ENCODE measurements around the gene PRPH2.

Gene PRPH2

DNA sequence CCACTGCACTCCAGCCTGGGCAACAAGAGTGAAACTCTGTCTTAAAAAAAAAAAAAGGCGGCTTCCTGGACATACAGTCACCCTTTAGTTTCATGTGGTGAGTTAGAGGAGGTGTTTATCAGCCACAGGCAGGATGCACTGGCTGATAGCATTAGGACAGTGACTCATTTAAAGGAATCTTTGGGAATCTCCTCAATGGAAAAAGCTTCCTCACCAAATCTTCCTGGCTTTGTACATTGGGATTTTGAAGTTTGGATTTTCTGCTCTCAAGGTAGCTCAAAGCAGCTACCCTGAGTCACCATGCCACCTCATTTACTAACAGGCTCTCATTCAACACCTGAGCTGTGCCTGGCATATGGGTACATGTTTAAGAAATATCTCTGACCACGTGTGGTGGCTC lies 20.2 kb downstream of the PRPH2 start:
- no peak overlapping the region for H2AFZ ChIP-seq (ENCODE audit: low read length)
- H3K9me3 ChIP-seq (ENCODE audit: insufficient read depth, low read depth, low read length), result no peaks in the 10 kb centered on the region
- no peak overlapping the region for H3K4me3 ChIP-seq (ENCODE audit: low read length, poor library complexity, severe bottlenecking)
- no peaks in the 10 kb centered on the region for H3K9me2 ChIP-seq (replicated peaks; ENCODE audit: low read depth, low read length)
- TF ChIP-seq CTCF (conservative IDR thresholded peaks at IDR 0.05; ENCODE audit: low read length), result no peak
- no peak for TF ChIP-seq EZH2phosphoT487 (IDR thresholded peaks at IDR 0.05; ENCODE audit: borderline replicate concordance)
- H3K9ac ChIP-seq (ENCODE audit: low read depth, low read length, poor library complexity, severe bottlenecking), result no peak overlapping the region
- no peaks in the 10 kb centered on the region for H4K20me1 ChIP-seq (ENCODE audit: insufficient read depth, low read length, poor library complexity, severe bottlenecking)
- H3K27me3 ChIP-seq (ENCODE audit: insufficient read depth, low read length, poor library complexity, severe bottlenecking), result no peaks in the 10 kb centered on the region
- no peaks in the 10 kb centered on the region for H3K79me2 ChIP-seq (ENCODE audit: insufficient read depth, low read length)
- H3K4me2 ChIP-seq (ENCODE audit: low read depth, low read length, poor library complexity, severe bottlenecking), result no peak overlapping the region
- no peaks in the 10 kb centered on the region for H3K36me3 ChIP-seq (ENCODE audit: insufficient read depth, low read length)
- H3F3A ChIP-seq (ENCODE audit: low read depth), result no peaks in the 10 kb centered on the region
- no peaks in the 10 kb centered on the region for H3K4me1 ChIP-seq (ENCODE audit: insufficient read depth, low read length, poor library complexity, severe bottlenecking)

DNA sequence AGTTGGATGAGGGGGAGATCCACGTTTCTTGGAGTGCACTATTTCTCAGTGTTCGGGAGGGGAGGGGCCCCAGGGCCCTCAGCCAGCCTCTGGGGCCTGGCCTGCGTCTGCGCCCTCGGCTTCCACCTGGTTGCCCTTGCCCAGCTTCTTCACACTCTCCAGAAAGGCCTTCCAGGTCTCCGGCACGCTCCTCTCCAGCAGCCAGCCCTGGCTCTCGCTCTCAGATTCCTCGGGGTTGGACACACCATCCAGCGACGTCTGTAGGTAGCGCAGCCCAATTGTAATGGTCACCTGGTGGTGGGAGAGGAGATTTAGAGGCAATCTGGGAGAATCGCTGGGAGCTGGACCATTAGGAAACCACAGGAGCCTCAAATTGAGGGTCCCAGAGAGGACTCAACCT lies 24.2 kb downstream of the PRPH2 start:
- no peak overlapping the region for H3K4me3 ChIP-seq (ENCODE audit: low read length, poor library complexity, severe bottlenecking)
- no peak overlapping the region for H3K4me2 ChIP-seq (ENCODE audit: low read depth, low read length, poor library complexity, severe bottlenecking)
- no peaks in the 10 kb centered on the region for H3K36me3 ChIP-seq (ENCODE audit: insufficient read depth, low read length)
- no peak overlapping the region for H2AFZ ChIP-seq (ENCODE audit: low read length)
- TF ChIP-seq EZH2phosphoT487 (IDR thresholded peaks at IDR 0.05; ENCODE audit: borderline replicate concordance) (no peak), CTCF (conservative IDR thresholded peaks at IDR 0.05; ENCODE audit: low read length) (no peak)
- no peaks in the 10 kb centered on the region for H3K79me2 ChIP-seq (ENCODE audit: insufficient read depth, low read length)
- no peak overlapping the region for H3K9ac ChIP-seq (ENCODE audit: low read depth, low read length, poor library complexity, severe bottlenecking)
- H3K9me3 ChIP-seq (ENCODE audit: insufficient read depth, low read depth, low read length), result no peaks in the 10 kb centered on the region
- no peaks in the 10 kb centered on the region for H3K9me2 ChIP-seq (replicated peaks; ENCODE audit: low read depth, low read length)
- H4K20me1 ChIP-seq (ENCODE audit: insufficient read depth, low read length, poor library complexity, severe bottlenecking), result no peaks in the 10 kb centered on the region
- H3K27me3 ChIP-seq (ENCODE audit: insufficient read depth, low read length, poor library complexity, severe bottlenecking), result no peaks in the 10 kb centered on the region
- H3F3A ChIP-seq (ENCODE audit: low read depth), result no peaks in the 10 kb centered on the region
- peaks cover 14% of the 10 kb centered on the region for H3K4me1 ChIP-seq (ENCODE audit: insufficient read depth, low read length, poor library complexity, severe bottlenecking)

DNA sequence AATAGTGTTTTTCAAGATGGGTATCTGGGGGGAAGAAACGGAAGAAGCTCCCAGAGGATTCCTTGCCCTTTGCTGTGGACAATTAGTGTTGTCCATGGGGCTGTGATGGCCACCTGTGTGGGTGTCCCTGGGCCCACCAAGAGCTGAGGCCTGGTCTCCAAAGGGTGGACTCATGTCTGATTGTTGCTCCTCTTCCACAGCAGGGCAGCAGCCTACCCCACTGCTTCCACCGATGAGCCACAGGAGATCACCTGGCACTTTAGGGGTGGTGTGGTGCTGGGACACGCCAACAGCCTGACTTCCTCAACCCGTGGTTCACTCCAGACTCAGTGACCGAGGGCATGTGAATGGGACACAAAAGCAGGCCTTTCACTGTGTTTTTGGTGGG lies 25.1 kb downstream of the PRPH2 start:
- Histone ChIP-seq H3K79me2 (ENCODE audit: insufficient read depth, low read length) (no peaks in the 10 kb centered on the region), H3K9me3 (ENCODE audit: insufficient read depth, low read depth, low read length) (no peaks in the 10 kb centered on the region), H3K4me3 (ENCODE audit: low read length, poor library complexity, severe bottlenecking) (no peak overlapping the region), H3K9me2 (replicated peaks; ENCODE audit: low read depth, low read length) (no peaks in the 10 kb centered on the region), H4K20me1 (ENCODE audit: insufficient read depth, low read length, poor library complexity, severe bottlenecking) (no peaks in the 10 kb centered on the region), H2AFZ (ENCODE audit: low read length) (no peak overlapping the region), H3K36me3 (ENCODE audit: insufficient read depth, low read length) (peaks cover 4% of the 10 kb centered on the region; the same call in 1 of the 2 replicates), H3K4me2 (ENCODE audit: low read depth, low read length, poor library complexity, severe bottlenecking) (no peak overlapping the region), H3K9ac (ENCODE audit: low read depth, low read length, poor library complexity, severe bottlenecking) (no peak overlapping the region), H3K4me1 (ENCODE audit: insufficient read depth, low read length, poor library complexity, severe bottlenecking) (peaks cover 16% of the 10 kb centered on the region), H3K27me3 (ENCODE audit: insufficient read depth, low read length, poor library complexity, severe bottlenecking) (no peaks in the 10 kb centered on the region), H3F3A (ENCODE audit: low read depth) (no peaks in the 10 kb centered on the region)
- TF ChIP-seq CTCF (conservative IDR thresholded peaks at IDR 0.05; ENCODE audit: low read length), result no peak
- TF ChIP-seq EZH2phosphoT487 (IDR thresholded peaks at IDR 0.05; ENCODE audit: borderline replicate concordance), result no peak
